Activated CD4-positive, alpha-beta T cell treated with anti-CD3 and anti-CD28 coated beads, Interleukin-2, amount 50 U/mL, for 16 hours (primary cell): ENCODE data around the gene ACACB.

Experiments used
- DNase-seq: peaks from one replicate; pipeline ENCODE4 v3.0.0-alpha.2; 2020

ACACB gene

GRCh38 chr12:109286652-109287051, 170.3 kb downstream of the ACACB start:
- no peak for DNase-seq

- no peak for DNase-seq
Observed at GRCh38 chr12:109287181-109287580, 170.8 kb downstream of the ACACB start.

- no peak for DNase-seq
Observed at GRCh38 chr12:109287811-109288469, 171.6 kb downstream of the ACACB start.

GRCh38 chr12:109288571-109288970, 172.2 kb downstream of the ACACB start:
- DNase-seq = no peak

- DNase-seq = no peak
Observed at GRCh38 chr12:109289004-109289403, 172.6 kb downstream of the ACACB start.

- no peak for DNase-seq
Observed at GRCh38 chr12:109289551-109289950, 173.2 kb downstream of the ACACB start.

- no peak for DNase-seq
Observed at GRCh38 chr12:109290061-109290460, 173.7 kb downstream of the ACACB start.

GRCh38 chr12:109291117-109291516, 174.7 kb downstream of the ACACB start:
- DNase-seq = no peak

GRCh38 chr12:109291521-109292341, 175.3 kb downstream of the ACACB start:
- DNase-seq = no peak

GRCh38 chr12:109292342-109292711, 175.9 kb downstream of the ACACB start:
- DNase-seq = no peak

GRCh38 chr12:109293106-109293505, 176.7 kb downstream of the ACACB start:
- DNase-seq = no peak

- DNase-seq = no peak
Observed at GRCh38 chr12:109294286-109294796, 178.0 kb downstream of the ACACB start.

- DNase-seq = no peak
Observed at GRCh38 chr12:109295764-109296425, 179.5 kb downstream of the ACACB start.

- no peak for DNase-seq
Observed at GRCh38 chr12:109296431-109296830, 180.0 kb downstream of the ACACB start.

- no peak for DNase-seq
Observed at GRCh38 chr12:109299849-109300248, 183.5 kb downstream of the ACACB start.

- no peak for DNase-seq
Observed at GRCh38 chr12:109301643-109302168, 185.3 kb downstream of the ACACB start.

GRCh38 chr12:109302358-109302757, 186.0 kb downstream of the ACACB start:
- DNase-seq = peak; percentile 32

GRCh38 chr12:109302770-109303169, 186.4 kb downstream of the ACACB start:
- no peak for DNase-seq

GRCh38 chr12:109304485-109304884, 188.1 kb downstream of the ACACB start:
- DNase-seq = no peak

GRCh38 chr12:109305547-109305946, 189.2 kb downstream of the ACACB start:
- no peak for DNase-seq

- DNase-seq = no peak
Observed at GRCh38 chr12:109307051-109307450, 190.7 kb downstream of the ACACB start.

GRCh38 chr12:109308534-109309380, 192.4 kb downstream of the ACACB start, which contains the start of gene FOXN4:
Gene FOXN4, minus strand, starts transcription at chr12:109309284. Its CDS starts 963 bp downstream, at chr12:109308321.
- DNase-seq = no peak
